Measurements from ENCODE around the gene PRR16.
A peak's percentile ranks its signal among the peaks of the same experiment; 100 is the strongest.

Gene PRR16

GRCh38 chr5:120527251-120527650 lies 63.2 kb downstream of the PRR16 start:
- in situ Hi-C loops (cut with HindIII; ENCODE audit: low sequenced_read_pairs), result no loop called here
- no peak for TF ChIP-seq CTCF (IDR thresholded peaks at IDR 0.05; ENCODE audit: low read depth, low read length, missing control alignments)
- no peak for DNase-seq (ENCODE audit: low read depth)
- H3K4me3 ChIP-seq (ENCODE audit: low read depth, low read length), result no peak overlapping the region

DNA sequence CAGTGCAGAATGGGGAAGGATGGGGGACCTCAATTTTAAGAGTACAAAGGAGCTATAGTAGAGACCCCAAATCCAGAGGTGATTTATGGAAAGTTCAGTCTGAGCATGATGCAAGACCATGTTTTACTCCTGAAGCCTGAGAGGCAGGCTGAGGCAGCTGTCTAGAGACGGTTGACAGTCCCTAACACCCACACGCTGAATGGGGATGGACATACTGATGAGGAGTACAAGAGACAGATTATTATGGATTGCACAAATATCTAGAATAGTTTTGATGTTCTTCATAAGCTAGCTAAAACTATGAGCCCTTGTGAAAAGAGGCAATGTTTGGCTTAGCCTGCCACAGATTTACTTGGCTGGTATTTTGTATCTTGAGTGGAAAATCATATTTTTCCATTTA lies 64.5 kb downstream of the PRR16 start:
- no peak for DNase-seq (ENCODE audit: low read depth)
- in situ Hi-C loops (cut with HindIII; ENCODE audit: low sequenced_read_pairs), result no loop called here
- no peak overlapping the region for H3K4me3 ChIP-seq (ENCODE audit: low read depth, low read length)
- no peak for TF ChIP-seq CTCF (IDR thresholded peaks at IDR 0.05; ENCODE audit: low read depth, low read length, missing control alignments)

DNA sequence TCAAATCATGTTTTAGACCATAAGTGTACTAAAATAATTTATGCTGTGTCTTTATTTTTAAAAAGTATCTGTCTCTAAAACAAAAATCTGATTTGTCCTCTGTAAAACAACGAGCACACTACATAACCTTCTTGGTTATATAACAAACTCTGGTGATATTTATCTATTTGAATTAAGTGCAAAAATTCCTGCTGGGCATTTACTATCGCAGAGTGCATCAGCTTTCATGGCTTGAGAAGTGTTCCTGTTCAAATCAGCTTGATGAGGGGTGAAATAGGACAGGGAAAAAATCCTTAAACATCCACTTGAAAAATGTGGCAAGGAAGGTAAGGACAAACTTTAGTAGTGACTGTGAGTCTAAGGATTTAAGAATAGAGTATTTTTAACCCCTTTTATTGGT lies 65.3 kb downstream of the PRR16 start:
- in situ Hi-C loops (cut with HindIII; ENCODE audit: low sequenced_read_pairs), result no loop called here
- no peak for TF ChIP-seq CTCF (IDR thresholded peaks at IDR 0.05; ENCODE audit: low read depth, low read length, missing control alignments)
- DNase-seq (ENCODE audit: low read depth), result no peak
- H3K4me3 ChIP-seq (ENCODE audit: low read depth, low read length), result no peak overlapping the region

GRCh38 chr5:120531215-120531614 lies 67.1 kb downstream of the PRR16 start:
- in situ Hi-C loops (cut with HindIII; ENCODE audit: low sequenced_read_pairs), result no loop called here
- no peak for DNase-seq (ENCODE audit: low read depth)
- TF ChIP-seq CTCF (IDR thresholded peaks at IDR 0.05; ENCODE audit: low read depth, low read length, missing control alignments), result no peak
- H3K4me3 ChIP-seq (ENCODE audit: low read depth, low read length), result no peak overlapping the region

GRCh38 chr5:120532835-120533234 lies 68.7 kb downstream of the PRR16 start:
- in situ Hi-C loops (cut with HindIII; ENCODE audit: low sequenced_read_pairs), result no loop called here
- H3K4me3 ChIP-seq (ENCODE audit: low read depth, low read length), result no peak overlapping the region
- TF ChIP-seq CTCF (IDR thresholded peaks at IDR 0.05; ENCODE audit: low read depth, low read length, missing control alignments), result peak; percentile 57
- DNase-seq (ENCODE audit: low read depth), result no peak

- DNase-seq (ENCODE audit: low read depth), result no peak
- TF ChIP-seq CTCF (IDR thresholded peaks at IDR 0.05; ENCODE audit: low read depth, low read length, missing control alignments), result no peak
- in situ Hi-C loops (cut with HindIII; ENCODE audit: low sequenced_read_pairs), result no loop called here
- H3K4me3 ChIP-seq (ENCODE audit: low read depth, low read length), result no peak overlapping the region
Observed at GRCh38 chr5:120533581-120533980, 69.5 kb downstream of the PRR16 start.

DNA sequence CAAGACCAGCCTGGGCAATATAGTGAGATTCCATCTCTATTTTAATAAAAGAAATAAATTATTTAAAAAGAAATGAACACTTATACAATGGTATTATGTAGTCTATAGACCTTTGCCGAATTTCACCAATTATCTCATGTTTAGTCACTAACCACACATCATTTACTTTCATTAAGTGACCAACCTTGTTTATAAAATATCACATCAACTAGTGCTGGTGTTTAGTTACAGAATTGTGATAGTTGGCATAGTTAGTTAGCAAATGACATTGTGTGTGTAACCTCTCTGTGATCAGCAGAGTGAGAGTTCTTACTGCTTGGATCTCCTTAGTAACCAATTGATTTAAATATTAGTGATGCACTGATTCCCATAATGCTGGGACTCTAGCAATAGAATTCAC lies 71.8 kb downstream of the PRR16 start:
- no peak for DNase-seq (ENCODE audit: low read depth)
- TF ChIP-seq CTCF (IDR thresholded peaks at IDR 0.05; ENCODE audit: low read depth, low read length, missing control alignments), result no peak
- no peak overlapping the region for H3K4me3 ChIP-seq (ENCODE audit: low read depth, low read length)
- in situ Hi-C loops (cut with HindIII; ENCODE audit: low sequenced_read_pairs), result no loop called here

Data from astrocyte of the cerebellum (primary cell).